Stimulated activated CD4-positive, alpha-beta T cell treated with anti-CD3 and anti-CD28 coated beads, TNF-alpha, amount 100 ng/mL, for 24 hours (primary cell): ENCODE measurements around the gene PWWP2B.

ENCODE experiments used
- DNase-seq, 3 experiments: peaks; one replicate each; pipeline ENCODE4 v3.0.0-alpha.2; 2020; ENCODE audit warnings: low read depth in 3 of 3

PWWP2B gene

DNA sequence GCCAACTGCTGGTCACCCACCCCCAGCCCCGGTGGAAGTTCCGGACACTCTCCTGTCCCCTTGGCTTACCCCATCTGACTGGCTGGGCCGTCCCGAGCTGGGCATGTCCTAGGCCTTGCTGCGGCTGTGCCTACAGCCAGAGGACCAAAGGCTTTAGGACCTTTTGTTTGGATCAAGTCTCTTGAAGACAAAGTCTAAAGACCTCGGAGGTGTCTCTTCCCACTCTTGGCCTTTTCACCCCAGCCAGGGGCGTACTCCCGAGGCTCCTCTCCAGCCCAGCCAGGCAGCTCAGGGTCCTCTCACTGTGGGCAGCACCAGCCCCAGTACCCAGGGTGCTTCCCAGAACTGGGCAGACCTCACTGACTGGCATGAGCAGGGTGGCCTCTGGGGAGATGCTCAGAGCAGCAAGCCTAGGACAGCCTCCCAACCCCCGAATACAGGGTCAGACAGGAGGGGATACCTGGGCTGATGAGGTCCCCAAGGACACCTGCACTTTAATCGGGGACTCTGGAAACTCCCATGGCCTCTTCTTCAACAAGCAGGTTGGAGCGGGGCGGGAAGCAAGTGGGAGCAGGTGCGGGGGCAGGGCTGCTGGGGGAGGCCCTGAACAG lies 2.7 kb upstream of the PWWP2B start:
- no peak for DNase-seq

DNA sequence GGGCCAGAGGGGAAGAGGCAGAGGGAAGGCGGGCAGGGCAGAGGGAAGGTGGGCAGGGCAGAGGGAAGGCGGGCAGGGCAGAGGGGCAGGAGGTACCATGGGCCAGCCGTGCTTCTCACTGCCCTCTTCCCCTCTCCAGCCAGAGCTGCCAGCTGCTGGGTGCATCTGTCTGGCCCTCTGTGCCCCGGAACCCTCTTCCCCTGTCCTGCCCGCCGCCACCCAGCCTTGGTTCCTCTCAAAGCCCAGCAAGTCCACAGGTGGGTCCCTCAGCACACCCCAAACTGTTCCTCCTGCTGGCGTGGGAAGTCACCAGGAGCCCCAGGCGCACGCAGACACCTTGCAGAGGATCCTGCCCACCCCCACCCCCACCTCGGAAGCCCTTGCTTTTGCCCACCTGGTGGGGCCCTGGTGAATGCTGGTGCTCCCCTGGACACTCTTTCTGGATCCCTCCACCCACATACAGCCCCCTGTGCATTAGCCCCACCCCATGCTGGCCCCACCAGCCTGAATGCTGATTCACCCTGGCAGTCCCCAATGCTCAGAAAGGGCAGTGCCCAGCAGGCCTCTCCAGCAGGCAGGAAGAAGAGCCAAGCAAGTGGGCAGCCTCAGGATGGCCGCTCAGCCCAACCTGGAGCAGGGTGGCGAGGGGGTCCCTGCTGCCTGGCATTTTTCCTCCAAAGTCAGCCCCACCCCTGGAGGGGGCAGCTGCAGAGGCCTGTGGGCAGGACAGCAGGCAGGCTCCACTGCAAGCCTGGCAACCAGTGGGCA lies 1.9 kb upstream of the PWWP2B start:
- DNase-seq = no peak

DNA sequence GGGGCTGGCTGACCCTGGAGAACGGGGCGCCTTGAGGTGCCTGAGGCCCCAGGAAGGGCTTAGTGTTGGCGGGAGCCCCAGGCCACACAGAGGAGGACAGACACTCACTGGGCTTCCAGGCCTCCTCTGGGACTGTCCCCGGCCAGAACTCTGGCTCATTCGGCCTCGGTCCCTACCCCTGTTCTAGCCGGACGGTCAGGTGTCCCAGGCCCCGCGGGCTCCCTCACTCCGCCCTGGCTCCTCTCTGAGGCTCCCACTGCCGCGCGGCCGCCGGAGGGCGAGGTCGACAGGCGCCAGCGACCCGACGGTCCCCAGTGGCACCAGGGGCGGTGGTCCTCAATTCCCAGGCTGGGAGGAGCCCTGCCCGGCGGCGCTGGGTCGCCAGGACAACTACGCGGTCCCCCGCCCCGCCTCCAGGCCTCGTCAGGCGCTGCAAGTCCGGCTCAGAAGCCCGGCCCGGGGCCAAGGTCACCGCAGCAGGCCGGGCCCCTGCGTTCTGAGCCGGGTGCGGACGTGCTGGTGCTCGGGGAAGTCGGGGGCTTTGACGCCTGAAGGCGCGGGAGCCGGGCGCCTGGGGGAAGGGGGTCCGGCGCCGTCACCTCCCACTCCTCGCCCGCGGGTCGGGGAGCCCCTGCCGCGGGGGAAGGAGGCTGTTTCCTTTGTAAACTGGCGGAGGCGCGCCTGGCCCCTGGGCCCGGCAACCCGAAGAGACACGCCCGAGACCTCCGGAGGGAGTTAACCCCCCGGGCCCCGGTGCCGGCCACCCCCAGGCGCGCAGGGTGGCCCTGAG lies 1.1 kb upstream of the PWWP2B start:
- DNase-seq = no peak

DNA sequence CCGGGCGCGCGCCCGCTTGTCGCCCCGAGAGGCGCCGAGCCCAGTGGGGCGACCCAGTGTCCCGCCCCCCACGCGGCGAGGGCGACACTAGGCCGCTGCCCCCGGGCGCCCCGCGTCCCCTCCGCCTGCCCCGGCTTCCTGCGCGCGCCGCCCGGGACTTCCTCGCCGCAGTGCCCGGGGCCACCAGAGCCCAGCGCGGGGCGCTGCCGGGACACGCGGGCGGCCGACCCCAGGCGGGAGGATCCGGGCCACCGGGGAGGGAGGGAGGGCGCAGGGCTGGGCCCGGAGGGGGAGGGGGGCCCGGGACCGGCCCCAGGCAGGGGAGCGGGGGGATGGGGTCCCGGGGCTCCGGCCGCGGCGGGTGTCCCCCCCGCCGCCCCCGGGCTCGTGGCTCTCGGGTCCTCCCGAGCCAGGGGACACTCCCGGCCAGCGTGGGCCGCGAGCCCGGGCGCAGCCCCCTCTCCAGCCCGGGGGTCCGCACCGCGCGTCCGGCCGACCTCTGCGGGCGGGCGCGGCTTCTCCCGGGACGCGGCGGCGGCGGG lies 435 bp upstream of the PWWP2B start:
- DNase-seq = peak in 1 of 3 experiments; percentile 48

DNA sequence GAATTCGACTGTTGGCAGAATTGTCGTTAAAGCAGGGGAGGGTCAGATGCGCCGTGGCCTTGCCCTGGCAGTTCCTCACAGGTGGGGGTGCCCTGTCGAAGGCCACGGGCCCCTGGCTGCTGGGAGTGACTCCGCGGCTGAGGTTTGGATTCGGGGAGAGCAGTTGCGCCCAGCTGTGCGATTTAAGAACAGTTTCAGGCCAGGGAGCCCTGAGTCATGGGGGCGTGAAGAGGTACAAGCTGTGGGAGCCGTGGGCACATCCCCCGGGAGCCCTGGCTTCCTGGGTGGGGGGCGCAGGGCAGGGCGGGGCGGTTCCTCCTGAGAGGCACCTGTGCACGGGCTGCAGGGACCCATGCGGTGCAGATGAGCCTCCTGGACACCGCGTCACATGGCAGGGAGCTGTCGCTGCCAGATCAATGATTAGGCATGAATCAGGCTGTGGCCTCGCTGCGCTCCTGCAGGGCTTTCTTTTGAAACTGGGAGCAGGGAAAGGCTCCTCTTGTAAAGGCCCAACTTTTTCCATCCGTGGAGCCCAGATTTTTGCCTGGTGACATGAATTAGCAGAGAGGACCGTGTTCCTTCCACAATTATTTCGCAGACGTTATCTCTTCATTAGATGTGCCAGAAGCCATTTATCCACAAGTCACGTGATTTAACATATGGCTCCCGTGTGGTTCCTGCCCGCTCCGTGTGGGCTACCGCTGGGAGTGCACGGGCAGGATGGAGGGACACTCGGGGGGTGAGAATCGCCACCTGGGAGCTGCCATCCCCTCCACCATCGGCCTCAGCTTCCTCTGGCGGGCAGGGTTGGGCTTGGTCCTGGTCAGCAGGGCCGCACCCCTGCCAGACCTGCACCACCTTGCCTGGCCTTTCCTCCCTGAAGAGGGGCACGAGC lies 918 bp downstream of the PWWP2B start:
- DNase-seq = peak in 1 of 3 experiments; percentile 50

DNA sequence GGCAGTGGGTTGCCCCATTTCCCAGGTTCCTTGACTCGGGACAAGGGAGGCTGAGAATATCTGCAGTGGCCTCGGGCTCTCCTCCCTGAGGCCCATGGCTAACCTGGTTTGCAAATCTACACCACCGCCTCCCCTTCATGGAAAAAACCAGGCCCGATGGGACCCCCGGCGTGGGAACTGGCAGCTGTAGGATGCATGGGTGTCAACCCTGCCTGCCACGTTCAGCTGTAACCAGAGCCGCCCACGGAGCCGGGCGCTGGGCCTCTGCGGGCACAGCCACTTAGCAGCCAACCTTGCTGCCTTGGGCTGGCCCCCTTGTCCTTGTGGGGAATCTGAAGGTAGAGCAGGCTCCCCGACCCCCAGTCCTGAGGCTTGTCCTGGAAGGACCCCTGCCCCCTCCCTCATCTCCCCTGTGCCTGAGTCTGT lies 1.6 kb downstream of the PWWP2B start:
- no peak for DNase-seq

DNA sequence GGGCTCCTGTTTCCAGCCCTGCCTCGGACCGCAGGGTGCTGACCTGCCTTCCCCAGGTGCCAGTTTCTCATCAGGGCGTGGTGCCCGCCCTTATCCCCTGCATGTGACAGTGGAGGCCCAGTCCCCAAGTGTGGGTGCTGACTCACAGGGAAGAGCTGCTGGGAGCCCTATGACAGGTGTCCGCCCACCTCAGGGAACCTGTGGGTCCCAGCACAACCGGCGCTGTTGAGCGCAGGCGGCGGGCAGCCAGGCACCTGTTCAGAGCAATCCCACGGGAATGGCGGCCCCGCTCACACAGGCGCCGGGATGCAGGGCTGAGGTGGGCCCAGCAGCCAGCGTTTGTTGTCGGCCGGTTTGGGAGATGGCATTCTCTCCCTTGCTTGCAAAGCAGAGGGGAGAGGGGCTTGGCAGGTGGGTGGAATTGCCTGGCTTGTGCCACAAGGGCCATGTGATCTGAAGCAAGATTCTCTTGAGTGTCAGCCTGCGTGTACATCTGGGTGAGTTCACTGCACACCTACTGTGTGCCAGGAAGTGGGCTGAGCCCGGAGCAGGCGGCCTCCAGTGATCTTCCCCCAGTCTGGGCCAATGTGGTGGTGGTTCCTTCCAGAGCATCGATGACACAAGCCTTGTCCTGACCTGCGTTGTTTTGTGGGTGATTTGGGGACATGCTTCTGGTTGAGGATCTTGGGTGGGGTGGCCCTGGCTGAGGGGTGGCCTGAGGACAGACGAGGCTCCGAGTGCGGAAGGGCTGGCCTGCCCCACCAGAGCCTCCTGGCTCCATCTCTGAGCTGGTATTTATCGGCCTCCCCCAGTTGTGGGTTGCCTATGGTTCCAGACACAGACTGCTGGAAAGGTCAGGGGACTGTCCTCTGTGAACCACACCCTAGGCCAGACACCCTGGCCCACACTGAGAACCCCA lies 2.4 kb downstream of the PWWP2B start:
- no peak for DNase-seq

DNA sequence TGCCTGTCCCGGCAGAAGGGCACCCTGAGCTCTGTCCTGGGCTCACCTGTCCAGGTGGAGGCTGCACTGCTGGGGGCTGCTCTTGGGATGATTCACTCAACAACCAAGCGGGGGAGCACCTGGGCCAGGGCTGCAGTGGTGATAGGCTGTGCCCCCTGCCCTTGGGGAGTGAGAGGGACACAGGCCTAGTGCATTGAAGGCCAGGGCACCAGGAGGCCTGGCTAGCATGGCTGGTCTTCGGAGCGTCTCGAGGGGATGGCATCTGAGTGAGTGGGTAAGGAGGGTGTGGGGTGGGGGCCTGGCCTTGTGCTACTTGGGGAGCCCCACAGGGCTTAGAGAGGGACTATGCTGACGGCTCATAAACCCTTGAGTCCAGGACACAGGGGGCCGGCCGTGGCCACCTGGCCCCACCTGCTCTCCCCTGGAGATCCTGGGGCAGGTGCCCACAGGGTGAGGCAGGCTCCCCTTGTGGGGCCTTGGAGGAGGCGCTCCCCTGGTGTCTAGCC lies 3.1 kb downstream of the PWWP2B start:
- DNase-seq = no peak

DNA sequence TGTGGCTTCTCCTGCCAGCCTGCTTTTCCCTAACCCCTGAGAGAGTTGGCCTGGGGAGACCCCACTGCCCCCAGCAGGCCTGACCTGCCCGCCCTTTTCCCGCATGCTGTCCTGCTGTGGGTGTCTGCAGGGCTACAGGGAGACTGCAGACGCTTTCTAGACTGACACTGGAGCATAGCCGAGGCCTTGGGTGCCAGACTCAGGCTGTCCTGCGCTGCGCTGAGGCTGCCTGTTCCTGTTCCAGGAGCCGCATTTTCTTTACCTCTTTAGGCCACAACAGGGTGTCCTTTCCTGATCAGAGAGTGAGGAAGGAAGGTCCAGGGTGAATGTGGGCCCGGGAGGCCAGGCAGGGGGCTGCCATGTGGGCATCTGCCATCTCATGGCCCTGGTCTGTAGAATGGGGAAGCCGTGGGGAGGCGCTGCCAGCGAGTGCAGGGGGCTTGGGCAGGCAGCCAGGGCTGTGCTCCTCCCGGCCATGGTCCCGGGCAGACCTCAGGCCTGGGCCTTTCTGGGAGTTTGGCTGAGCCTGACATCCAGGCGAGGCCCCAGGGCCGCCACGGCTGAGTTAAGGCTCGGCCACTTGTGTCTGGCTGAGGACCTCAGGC lies 3.6 kb downstream of the PWWP2B start:
- DNase-seq = no peak

DNA sequence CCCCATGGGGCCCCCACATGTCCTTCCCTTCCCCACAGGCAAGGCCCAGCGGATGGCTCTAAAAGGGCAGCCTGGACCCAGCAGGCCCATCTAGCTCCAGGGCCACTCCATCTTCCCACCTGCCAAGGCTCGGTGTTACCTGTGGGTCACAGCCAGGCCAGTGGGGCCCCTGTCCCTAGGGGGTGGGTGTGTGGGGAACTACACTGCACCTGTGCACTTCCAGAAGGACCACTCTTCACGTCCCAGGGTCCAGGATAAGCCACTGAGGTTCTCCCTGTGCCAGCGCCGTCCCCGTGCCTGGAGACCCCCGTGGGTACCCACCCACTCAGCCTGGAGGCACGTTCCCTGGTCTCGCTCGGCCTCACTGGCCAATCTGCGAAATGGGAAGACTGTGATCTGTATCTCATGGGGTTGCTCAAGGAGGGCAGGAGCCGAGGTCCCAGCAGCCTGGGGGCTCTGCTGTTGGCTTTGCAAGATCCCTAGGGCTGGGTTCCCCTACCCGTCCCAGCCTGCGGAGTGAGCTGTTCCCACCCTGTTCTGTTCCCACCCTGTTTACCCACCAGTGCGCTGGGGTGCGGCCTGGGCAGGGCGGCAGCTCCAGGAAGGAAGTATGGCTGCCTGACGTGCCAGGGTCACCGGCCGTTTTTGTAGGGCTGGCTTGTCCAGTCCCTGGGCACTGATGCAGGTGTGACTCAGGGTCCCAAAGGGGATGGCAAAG lies 4.6 kb downstream of the PWWP2B start:
- no peak for DNase-seq

DNA sequence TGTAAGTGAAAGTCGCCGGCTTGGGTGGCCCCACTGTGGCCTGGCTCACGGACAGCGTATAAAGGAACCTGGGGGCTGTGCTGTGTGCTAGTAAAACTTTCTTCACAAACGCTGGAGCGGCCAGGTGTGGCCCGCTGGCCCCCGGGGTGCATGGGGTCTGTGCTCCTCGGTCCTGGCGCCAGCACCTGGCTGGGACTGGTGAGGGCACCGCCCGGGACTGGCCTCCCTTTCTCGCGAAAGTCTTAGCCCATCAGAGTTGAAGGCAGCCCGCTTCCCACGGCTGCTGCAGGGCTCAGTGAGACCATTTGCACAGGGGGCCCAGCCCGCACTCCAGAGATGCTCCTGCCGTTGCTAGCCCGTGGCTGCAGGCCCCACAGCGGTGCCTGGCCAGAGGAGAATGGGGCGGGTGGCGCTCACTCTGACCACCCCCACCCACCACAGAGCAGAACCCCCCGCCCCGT lies 5.8 kb downstream of the PWWP2B start:
- DNase-seq = no peak

DNA sequence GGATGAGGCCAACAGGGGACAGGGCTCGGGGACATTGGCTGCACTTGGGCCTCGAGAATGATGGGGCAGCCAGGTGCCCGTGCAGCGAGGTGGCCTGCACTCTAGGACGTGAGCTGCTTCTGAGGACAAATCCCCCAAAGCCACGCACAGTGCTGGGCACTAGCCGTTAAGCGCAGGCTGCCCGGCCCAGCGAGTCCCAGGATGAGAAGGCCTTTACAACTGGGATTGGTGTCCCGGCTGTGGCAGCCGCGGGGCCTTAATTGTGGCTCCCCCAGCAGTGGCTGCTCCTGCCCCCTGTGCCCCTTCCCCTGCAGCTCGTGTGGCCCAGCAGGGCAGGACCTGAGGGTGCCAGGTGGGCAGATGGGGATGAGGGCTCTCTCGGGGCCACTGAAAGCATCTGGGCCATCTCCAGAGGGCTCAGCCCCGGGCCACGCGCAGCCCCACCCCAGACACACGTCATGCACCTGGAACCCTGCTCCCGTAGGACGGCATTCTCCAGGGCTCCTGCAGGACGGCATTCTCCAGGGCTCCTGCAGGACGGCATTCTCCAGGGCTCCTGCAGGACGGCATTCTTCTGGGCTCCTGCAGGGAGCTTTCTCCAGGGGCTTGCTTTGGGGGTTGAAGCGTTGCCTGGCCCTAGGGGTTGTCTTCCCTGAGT lies 6.6 kb downstream of the PWWP2B start:
- DNase-seq = no peak

DNA sequence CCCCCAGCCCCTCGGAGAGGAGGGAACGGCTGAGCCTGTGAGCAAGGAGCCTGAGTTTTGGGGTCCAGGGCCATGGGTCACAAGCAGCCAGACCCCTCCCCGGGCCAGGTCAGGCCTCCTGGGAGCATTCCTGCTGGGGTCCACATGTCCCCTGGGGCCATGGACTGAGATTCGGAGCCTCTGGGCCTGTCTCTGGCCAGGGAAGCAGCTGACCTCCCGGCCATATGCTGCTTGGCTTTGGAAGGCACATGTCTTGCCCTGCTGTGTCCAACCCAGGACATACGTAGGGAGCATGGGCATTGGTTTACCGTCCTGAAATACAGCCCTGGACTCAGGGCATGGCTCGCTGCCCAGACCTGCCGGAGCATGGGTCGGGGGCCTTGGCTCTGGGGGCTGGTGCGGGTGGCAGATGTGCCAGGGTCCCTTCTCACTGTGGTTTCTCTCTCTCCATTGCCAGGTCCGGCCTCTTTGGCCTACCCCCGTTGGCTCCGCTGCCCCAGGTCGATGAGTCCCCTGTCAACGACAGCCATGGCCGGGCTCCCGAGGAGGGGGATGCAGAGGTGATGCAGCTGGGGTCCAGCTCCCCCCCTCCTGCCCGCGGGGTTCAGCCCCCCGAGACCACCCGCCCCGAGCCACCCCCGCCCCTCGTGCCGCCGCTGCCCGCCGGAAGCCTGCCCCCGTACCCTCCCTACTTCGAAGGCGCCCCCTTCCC lies 7.3 kb downstream of the PWWP2B start:
- no peak for DNase-seq

DNA sequence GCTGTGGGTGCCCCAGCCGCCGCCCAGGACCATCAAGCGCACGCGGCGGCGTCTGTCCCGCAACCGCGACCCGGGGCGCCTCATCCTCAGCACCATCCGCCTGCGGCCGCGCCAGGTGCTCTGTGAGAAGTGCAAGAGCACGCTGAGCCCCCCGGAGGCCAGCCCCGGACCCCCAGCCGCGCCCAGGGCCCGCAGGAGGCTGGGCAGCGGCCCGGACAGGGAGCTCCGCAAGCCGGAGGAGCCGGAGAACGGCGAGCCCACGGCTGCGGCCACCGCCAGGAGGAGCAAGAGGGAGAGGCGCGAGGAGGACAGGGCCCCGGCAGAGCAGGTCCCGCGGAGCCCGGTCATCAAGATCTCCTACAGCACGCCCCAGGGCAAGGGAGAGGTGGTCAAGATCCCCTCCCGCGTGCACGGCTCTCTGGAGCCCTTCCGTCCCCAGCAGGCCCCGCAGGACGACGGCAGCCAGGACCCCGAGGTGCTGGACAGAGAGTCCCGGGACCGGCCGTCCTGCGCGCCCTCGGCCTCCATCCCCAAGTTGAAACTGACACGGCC lies 8.0 kb downstream of the PWWP2B start:
- no peak for DNase-seq

DNA sequence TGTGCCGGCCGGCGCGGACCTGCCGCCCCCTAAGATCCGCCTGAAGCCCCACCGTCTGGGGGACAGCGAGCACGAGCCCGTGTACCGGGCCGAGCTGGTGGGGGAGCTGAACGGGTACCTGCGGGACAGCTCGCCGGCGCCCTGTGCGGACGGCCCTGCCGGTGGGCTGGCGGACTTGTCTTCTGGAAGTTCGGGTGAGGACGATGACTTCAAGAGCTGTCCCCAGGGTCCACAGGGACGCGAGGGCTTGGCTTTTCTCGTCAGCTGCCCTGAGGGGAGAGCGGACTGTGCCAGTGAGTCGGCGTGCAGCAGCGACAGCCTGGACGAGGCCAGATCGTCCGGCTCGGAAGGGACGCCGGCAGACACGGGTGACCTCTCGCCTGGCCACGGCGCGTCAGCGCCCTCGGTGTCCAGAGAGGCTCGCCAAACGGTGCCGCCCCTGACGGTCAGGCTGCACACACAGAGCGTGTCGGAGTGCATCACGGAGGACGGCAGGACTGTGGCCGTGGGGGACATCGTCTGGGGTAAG lies 8.5 kb downstream of the PWWP2B start:
- DNase-seq = no peak

DNA sequence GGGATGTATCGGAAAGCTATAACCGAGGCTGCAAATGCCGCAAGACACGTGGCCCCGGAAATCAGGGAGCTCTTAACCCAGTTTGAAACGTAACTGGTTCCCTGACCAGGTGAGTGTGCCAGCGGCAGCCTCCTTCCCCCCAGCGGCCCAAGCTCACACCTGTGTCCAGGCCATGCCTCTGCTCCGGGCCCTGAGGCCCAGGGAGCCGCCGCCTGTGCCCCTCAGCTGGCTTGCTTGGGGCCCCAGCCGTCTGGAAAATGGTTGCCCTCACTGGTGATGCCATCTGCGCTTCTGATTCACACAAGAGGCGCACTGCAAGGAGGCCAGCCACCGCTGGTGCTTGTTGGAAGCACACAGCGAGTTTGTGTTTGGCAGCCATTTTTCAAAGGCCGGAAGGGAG lies 9.2 kb downstream of the PWWP2B start:
- no peak for DNase-seq

DNA sequence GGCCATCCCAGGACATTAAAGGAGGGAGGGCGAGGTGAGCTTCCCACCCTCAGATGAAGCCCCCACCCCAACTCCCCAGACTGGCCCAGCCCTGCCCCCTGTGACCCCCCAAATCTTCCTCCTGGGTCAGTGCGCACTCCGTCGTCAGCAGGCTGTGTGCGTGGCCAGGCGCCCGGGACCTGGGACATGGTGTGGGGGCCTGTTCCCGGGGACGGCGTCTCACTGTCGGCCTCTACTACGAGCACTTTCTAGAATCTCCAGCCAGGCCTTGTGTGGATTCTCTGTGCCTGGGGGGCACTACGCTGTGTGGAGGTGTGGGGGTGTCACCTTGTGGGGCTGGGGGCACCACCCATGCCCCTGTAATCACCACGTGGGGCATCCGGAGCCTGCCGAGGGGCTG lies 9.8 kb downstream of the PWWP2B start:
- DNase-seq = no peak
